GM10248 (cell line): ENCODE measurements around the gene PRMT2.
A peak's percentile ranks its signal among the peaks of the same experiment; 100 is the strongest.

Source experiments
- CTCF ChIA-PET: fragments of 300-600 bp; sonication (Branson Sonifier 250); formaldehyde crosslinking; extraction: SDS; loops from one replicate; lab custom pipeline; 2021; ENCODE audit warnings: antibody characterized with exemption; lab: Yijun Ruan, JAX
- POLR2A ChIA-PET: fragments of 350-650 bp; sonication (Branson Sonifier 250); formaldehyde crosslinking; extraction: SDS; loops from one replicate; lab custom pipeline; 2020; ENCODE audit warnings: antibody characterized with exemption; lab: Yijun Ruan, JAX
- DNase-seq: peaks from one replicate; pipeline ENCODE4 v3.0.0; 2012; ENCODE audit errors: extremely low spot score
- CTCF ChIP-seq: IDR thresholded peaks from 2 replicates; pipeline ENCODE4 v1.5.1; 2012; ENCODE audit warnings: mild to moderate bottlenecking, low read depth; ENCODE audit errors: extremely low read depth, missing control alignments, control extremely low read depth

PRMT2 gene

GRCh38 chr21:46600305-46600704 lies 35.2 kb upstream of the PRMT2 start:
- no peak for DNase-seq
- no peak for TF ChIP-seq CTCF
- CTCF ChIA-PET: interaction anchor here (1.3 to 1.5 kb wide), 2 partner anchors 18 to 20 kb away, joined by 3 to 4 read pairs; no protein-coding TSS in a partner anchor
- POLR2A ChIA-PET: no interaction called here

DNA sequence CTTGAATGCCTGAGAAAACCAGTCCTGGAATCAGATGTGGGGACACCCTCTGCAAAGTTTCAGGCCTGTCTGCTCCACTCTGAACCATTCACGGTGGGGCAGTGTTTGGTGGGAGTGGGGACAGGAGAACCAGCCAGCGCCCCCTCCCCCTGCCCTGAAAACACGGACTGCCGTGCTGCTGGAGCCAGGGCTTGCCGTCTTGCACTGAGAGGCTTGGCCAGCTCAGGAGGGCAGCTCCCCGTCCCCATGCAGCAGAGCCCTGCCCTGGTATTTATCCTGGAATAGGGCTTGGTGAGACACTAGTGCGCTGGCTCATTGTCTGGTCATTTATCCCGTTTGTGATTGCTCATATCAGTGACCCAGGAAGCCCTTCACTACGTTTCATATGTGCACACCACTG lies 34.5 kb upstream of the PRMT2 start:
- TF ChIP-seq CTCF: no peak
- ChIA-PET POLR2A (no interaction called here), CTCF (interaction anchor here (1.3 kb wide), 1 partner anchor 19 kb away, joined by 3 read pairs; no protein-coding TSS in a partner anchor)
- no peak for DNase-seq

- CTCF ChIA-PET: no interaction called here
- no peak for TF ChIP-seq CTCF
- DNase-seq: no peak
- POLR2A ChIA-PET: no interaction called here
These were observed 32.2 kb upstream of the PRMT2 start for GRCh38 chr21:46603228-46603627.

GRCh38 chr21:46604329-46604974 lies 31.0 kb upstream of the PRMT2 start:
- POLR2A ChIA-PET: no interaction called here
- no peak for TF ChIP-seq CTCF
- no peak for DNase-seq
- CTCF ChIA-PET: interaction anchor here (1.0 to 1.3 kb wide), 2 partner anchors 24 to 461 kb away, joined by 3 read pairs; no protein-coding TSS in a partner anchor

DNA sequence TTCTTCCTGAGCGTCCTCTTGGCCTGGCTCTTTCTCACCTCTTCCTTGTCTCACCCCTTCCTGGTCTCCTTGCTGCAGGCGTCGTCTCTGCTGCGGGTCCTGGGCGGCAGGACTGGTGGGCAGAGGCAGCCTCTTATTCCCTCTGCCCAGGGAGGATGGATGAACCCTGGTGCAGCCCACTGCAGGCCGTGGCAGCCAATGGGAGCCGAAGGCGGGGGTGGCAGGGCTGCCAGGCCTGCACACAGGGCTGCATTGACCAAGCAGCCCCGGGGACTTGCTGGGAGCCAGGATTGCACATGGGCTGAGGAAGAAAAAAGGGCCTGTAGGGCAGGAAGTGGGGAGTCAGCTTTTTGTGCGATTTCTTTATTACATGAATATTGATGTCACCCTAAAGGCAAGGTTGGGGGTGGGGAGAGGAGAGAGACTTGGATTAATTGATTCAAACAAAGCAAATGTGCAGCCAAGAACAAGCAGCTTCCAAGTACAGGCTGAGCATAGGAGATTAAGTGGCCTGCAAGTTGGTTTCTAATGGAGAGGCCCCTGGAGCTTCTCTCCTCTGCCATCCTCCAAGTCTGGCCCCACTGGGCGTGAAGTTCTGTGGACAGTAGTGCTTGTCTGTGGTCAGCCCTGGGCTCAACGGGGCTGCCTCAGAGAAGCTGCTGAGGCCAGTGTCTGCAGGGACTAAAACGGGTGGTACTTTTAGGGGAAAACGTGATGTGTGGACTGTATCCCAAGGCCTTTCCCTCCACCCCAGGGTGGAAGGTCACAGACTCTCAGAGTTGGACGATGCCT lies 30.3 kb upstream of the PRMT2 start, which contains the start of gene S100B:
TSS of gene S100B (minus strand) at position 108 of the 792 bp plus-strand sequence. CDS start 2,667 bp downstream, outside the sequence.
- no peak for TF ChIP-seq CTCF
- DNase-seq: no peak
- CTCF ChIA-PET: interaction anchor here (1.0 to 1.3 kb wide), 2 partner anchors 24 to 462 kb away, joined by 3 read pairs; no protein-coding TSS in a partner anchor
- POLR2A ChIA-PET: no interaction called here

GRCh38 chr21:46605767-46606426 lies 29.6 kb upstream of the PRMT2 start:
- ChIA-PET CTCF (interaction anchor here (0.9 to 1.3 kb wide), 4 partner anchors 12 to 462 kb away, joined by 3 read pairs; partner anchors contain the start of gene PRMT2), POLR2A (no interaction called here)
- DNase-seq: peak; percentile 72
- no peak for TF ChIP-seq CTCF
